CD4-positive, alpha-beta T cell treated with Interleukin-1 beta for 1 hour (primary cell): ENCODE data around the gene SLC9A3.

Experiments
- DNase-seq, 2 donors: peaks; one replicate each; pipeline ENCODE4 v3.0.0-alpha.2; 2020 to 2022

SLC9A3 gene

DNA sequence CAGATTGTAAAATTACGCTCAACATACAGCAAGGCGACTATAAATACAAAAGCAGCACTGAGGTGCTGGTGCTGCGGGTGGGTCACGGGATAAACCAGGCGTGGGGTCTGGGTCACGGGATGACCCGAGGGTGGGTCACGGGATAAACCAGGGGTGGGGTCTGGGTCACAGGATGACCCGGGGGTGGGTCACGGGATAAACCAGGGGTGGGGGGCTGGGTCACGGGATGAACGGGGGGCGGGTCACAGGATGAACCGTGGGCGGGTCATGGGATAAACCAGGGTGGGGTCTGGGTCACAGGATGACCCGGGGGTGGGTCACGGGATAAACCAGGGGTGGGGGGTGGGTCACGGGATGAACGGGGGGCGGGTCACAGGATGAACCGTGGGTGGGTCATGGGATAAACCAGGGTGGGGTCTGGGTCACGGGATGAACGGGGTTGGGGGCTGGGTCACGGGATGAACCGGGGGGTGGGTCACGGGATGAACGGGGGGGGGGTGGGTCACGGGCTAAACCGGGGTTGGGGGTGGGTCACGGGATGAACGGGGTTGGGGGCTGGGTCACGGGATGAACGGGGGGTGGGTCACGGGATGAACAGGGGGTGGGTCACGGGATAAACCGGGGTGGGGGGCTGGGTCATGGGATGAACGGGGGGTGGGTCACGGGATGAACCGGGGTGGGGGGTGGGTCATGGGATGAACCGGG lies 30.2 kb upstream of the SLC9A3 start:
- no peak for DNase-seq

- no peak for DNase-seq
Observed at GRCh38 chr5:553874-554273, 29.6 kb upstream of the SLC9A3 start.

DNA sequence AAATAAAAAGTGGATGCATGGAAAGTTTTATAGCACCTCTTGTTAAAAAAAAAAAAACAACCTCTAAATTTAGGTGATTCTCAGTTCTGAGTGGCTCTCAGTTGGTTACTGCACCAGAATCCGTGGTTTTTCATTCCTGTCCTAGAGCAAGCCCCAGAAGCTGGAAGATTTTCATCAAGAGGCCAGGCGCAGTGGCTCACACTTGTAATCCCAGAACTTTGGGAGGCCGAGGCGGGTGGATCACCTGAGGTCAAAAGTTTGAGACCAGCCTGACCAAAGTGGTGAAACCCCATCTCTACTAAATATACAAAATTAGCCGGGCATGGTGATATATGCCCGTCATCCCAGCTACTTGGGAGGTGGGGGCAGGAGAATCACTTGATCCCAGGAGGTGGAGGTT lies 27.2 kb upstream of the SLC9A3 start:
- DNase-seq = no peak

DNA sequence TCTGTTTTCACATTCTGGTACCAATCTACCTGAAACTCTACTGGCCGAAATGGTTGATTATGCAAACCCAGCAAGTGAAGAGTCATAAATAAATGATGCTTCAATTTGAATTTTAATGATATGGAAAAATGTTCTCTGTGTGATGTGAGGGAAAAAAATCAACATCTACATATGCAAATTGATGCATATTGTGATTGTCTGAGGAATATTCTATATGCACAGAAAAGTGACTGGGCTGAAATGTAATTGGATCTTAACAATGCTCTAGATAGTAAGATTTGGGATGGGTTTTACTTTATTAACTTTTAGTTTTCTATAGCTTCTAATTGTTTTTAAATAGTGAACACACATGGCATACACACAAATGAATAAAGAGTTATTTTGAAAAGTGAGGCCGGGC lies 25.0 kb upstream of the SLC9A3 start:
- DNase-seq = no peak

DNA sequence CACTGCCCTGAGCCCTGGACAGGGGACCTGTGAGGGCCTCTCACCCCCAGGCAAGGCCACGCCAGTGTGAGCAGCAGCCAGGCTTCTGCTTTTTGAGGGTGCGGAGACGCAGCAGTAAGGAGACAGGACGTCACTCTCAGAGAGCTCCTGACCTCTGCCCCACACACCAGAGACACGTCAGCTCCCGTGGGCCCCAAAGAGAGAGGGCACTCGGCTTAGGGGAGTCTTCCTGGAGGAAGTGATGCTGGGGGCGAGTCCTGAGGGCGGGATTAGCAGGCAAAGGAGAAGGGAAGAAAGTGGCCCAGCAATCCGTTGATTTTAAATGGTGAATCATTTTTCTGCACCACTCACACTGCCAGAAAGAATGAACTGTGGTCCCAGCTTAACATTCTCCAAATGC lies 24.0 kb upstream of the SLC9A3 start:
- DNase-seq = peak in 1 of 2 donors; percentile 65

DNA sequence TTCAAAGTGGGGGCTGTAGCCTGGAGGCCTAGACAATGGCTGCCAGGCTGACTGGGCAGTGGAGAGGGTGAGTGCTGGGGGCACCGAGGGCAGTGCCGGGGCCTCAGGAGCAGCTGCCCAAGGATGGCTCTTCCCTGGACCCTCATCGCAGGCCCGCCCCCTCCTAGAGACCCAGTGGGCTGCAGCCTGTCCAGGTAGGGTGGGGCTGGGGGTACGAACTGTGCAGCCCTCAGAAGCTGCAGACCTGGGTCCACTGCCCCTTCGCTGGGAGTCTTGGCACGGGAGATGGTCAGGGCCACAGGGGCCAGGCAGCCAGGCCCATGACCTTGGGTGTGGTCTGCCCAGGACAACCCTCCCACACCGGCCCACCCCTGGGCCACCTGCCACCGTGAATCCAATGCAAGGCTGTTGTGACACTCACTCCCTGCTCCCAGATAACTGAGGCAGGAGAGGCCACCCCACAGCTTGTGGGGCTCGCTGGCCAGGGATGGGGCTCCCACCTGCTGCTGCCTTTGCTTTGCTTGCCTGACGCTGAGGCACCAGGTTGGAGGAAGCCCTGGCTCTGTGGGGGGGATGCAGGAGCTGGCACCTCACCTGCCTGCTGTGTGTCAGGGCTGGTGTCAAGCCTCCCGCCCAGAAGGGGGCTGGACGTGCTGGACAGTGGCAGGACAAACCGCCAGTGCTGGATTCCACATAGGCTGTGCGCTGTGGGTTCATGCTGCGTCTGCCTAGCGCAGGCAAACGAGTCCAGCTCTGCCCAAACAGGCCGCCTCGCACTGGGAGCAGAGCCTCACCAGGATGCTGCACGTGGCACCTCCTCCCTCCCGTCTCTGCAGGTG lies 23.1 kb upstream of the SLC9A3 start:
- DNase-seq = no peak

DNA sequence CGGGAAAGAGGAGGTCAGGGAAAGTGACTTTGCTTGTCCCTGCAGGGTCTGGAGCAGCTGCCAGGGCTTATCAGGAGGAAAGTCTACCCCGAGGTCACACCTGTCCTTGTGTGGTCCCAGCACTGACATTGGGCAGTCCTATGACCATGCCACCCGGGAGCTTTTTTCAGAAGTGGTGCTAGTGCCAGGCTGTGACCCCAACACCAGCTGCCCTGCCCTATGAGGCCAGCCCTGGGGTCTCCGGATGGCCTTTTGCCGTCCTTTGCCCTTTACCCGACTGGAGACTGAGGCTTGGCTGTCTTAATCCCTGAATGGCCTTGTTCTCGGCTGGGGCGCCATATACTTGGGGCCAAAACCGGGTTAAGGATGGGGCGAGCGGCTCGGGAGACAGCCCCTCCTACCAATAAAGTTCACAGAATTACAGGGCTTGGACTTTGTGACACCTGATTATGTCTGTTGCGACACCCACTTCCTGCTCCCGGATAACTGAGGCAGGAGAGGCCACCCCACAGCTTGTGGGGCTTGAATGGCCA lies 22.2 kb upstream of the SLC9A3 start:
- DNase-seq = no peak

DNA sequence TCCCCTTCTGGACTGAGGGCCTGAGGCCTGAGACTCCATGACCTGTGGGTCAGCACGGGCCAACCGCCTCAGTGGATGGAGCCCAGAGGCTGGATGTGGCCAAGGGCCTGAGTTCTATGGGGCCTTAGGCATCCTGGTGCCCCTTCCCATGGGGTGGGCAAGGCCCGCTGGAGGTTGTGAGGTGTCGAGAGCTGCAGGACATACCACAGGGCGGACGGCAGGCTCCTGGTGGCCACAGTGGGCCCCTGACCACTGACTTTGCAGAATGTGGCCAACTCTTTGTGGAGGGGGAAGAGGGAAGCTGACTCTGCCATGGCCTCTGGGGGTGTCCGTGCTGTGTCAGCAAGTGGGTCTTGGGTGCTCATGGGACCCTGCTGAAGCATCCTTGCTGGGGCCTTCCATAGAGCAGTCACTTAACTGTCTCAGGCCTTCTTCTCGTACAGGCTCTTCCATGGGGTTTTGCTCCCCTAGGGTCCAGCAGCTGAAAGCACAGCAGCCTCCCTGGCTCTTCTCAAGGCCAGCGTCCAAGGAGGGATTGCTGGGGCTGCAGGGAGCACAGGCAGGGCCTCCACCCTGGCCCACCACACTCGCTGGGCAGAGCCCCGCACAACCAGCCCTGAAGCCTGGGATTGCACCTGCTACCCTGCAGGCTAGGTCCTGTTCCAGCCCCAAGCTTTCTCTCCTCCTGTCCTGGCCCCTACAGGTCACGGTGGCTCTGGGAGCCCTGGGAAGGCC lies 21.6 kb upstream of the SLC9A3 start:
- DNase-seq = no peak

GRCh38 chr5:544675-545355 lies 20.6 kb upstream of the SLC9A3 start:
- no peak for DNase-seq

DNA sequence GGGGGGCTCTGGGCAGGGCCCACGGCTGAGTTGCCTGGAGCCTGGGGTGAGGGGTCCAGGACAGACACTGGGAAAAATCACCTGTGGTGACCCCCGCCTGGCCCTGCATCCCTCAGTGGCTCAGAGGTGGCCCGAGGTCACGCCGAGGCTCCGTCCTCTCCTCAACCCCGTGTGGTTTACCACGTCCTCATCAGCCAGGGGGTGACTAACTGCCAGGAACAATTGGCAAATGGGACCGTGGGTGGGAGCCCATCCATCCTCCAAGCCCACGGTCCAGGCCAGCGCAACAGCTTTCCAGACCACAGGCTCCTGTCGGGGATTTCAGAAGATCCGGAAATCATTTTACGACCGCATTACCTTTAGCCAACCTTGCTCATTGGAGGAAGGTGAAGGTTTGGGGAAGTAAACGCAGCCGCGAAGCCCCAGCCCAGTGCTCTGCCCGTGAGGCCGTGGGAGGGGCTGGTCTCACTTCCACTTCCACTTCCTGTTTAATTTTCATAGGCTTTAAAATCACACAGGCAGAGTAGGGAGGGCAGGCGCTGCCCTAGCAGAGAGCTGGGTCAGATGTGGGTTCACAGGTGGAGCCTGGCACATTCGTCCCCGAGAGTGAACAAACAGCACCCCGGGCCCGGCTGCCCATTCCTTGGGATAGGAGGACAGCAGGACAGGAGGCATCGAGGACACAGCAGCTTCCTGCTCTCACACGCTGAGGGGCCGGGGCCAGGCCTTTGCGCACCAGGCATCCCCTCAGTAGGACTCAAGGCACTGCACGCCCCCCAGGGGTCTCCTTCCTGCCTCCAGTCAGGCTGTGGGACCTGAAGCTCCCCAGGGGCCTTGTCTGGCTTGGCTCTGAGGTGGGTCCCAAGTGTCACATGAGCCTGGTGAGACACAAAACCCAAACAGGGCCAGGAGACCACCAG lies 19.8 kb upstream of the SLC9A3 start:
- DNase-seq = peak; percentile 47 to 81

DNA sequence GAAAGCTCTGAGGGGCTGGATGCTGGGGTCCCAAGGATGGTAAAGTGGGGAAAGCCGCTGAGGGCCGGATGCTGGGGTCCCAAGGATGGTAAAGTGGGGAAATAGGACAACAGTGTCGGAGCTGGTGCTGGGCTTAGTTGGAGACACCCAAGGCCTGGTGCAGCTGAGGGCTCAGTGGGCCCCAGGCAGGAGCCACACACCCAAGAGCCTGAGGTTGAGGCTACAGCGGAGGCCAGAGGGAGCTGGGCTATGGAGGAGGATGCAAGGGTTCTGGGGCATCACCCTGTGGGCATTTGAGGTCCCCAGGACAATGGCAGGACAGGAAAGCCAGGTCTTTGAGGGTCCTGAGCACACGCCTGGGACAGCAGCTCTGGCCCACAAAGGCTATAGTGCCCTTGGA lies 19.1 kb upstream of the SLC9A3 start:
- DNase-seq = no peak

DNA sequence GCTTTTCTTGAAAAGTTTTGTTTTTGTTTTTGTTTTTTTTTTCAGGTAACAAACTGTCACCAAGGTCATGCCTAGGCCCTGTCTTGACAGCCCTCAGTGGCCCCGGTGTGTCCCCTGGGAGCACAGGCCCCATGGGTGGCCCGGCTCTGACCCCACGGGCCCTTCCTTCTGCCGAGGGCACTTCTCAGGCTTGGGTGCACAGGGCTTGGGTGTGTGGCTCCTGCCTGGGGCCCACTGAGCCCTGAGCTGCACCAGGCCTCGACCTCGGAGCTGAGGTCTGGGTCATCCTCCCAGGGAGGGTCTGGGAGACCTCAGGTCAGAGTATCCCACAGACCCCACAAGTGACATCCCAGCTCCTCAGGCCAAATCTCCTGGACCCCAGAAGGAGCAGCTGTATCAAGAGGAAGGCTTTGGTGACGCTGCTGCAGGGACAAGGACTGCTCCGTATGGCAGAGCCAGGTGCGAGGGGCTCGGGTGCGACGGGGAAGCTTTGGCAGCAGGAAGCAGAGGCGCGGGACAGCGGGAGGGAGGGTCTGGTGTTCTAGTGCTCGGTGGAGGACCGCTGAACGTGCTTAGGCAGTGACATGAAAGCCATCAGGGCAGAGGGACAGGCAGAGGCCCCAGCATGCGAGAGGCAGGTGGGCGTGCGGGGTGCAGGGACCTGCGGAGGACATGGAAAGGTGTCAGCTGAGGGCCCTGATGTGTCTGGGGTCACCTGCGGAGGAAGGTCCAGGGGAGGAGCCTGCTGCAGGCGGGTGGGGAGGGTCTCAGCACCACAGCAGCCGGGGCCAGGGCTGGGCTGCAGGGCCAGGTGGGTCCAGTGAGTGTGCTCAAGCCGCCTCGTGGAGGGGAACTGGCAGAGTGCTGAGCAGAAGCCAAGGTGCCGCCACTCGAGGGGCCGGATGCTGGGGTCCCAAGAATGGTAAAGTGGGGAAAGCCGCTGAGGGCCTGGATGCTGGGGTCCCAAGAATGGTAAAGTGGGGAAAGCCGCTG lies 18.4 kb upstream of the SLC9A3 start:
- DNase-seq = no peak

GRCh38 chr5:541539-542318 lies 17.5 kb upstream of the SLC9A3 start:
- DNase-seq = no peak

GRCh38 chr5:540906-541538 lies 16.8 kb upstream of the SLC9A3 start:
- DNase-seq = no peak

DNA sequence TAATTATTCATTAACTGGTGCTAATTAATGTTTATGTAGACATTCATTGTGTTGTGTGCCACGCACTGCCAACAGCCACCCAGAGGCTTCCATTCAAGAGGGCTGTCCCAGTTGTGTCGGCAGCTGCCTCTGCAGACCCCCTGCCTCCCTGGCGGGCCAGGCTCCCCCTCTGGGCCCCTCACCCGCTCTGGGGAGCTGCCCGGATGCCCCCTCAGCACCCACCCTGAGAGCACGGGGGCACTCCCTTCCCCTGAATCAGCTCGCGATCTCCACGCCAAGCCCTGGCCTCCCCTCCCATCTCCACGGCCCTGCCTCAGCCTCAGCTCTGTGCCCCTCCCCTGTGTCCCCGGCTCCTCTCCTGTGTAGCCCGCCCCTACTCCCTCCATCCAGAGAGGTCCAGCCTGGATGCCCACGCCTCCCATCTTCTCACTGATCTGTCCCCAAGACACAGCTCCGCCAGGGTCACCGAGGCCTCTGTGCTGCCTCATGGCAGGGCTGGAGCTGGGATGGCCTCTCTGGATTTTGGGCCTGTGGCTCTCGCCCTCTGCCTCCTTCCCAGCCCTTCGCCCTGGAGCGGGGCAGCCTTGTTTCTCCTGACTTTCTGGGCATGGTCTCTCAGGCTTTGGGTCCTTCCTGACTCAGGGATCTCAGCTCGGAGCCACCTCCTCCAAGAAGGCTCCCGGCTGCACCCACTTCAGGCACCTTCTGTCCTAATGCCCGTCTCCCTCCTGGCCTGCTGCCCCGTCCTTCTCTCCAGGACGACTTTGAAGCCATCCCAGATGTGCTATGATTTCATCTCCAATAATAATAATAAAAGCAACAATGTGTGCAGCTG lies 16.0 kb upstream of the SLC9A3 start:
- no peak for DNase-seq

- no peak for DNase-seq
Observed at GRCh38 chr5:539469-540070, 15.3 kb upstream of the SLC9A3 start.

DNA sequence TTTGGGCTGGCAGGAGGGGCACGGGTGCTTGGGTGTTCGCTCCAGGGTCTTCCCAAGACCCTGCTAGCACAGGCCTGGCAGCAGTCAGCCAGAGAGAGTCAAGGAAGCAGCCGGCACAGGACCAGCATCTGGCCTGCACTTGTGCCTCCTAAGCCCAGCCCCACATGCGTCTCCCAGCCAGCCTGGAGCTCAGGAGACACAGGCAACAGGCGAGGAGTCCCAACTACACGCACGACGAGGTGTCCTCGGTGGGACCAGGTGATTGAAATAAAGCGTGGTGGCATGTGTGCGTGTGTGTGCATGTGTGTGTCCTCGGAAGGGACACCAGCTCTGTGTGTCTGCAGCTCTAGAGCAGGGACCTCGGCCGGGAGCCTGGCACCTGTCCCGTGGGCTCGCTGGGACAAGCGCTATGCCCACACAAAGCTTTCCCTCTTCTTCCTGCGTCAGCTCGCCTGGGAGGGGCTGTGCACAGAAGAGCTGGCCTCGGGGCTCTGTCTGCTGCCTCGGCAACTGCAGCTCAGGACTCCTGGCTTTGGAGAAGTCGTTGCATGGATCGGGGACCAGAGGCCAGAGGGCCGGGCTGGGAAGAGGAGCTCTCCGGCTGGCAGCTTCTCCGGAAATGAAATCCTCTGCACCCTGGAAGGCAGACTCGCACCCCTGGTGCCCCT lies 14.7 kb upstream of the SLC9A3 start:
- no peak for DNase-seq
